Type B pancreatic cell (in vitro differentiated cells): ENCODE measurements around the gene PDE4B. TPM values are rescaled to one million over a fixed set of nuclear protein-coding genes. Genes with fewer than 3 reads are reported as not detected.
A peak's percentile ranks its signal among the peaks of the same experiment; 100 is the strongest.

Experiments
- DNase-seq: peaks from one replicate; pipeline ENCODE4 v3.0.0; 2021; ENCODE audit warnings: mixed read lengths; ENCODE audit not compliant: unreplicated experiment; ENCODE audit errors: extremely low spot score
- H3K27ac Mint-ChIP-seq: 2 replicates; pipeline ENCODE4 v1.8.0; 2021; ENCODE audit warnings: mild to moderate bottlenecking, mixed read lengths
- H3K27me3 Mint-ChIP-seq: 2 replicates; pipeline ENCODE4 v1.8.0; 2021; ENCODE audit warnings: mixed read lengths
- H3K36me3 Mint-ChIP-seq: 2 replicates; pipeline ENCODE4 v1.8.0; 2021; ENCODE audit warnings: mixed read lengths
- H3K4me1 Mint-ChIP-seq: one replicate; pipeline ENCODE4 v1.8.0; 2021; ENCODE audit warnings: mixed read lengths; ENCODE audit not compliant: unreplicated experiment
- H3K4me3 Mint-ChIP-seq: 2 replicates; pipeline ENCODE4 v1.8.0; 2021; ENCODE audit warnings: mild to moderate bottlenecking, mixed read lengths
- H3K9me3 Mint-ChIP-seq: 2 replicates; pipeline ENCODE4 v1.8.0; 2021; ENCODE audit warnings: mixed read lengths
- total RNA-seq: library from RNA; stranded (reverse); gene quantifications from 2 replicates; pipeline ENCODE4 v1.2.1, GENCODE V29; 2021; ENCODE audit warnings: low replicate concordance
- TF ChIP-seq, protein P1 (sequence below): fragments of 200-600 bp; sonication (generic); conservative IDR thresholded peaks from 2 replicates; pipeline ENCODE4 v1.5.0; 2021; ENCODE audit warnings: antibody characterized with exemption, mild to moderate bottlenecking

The PDE4B gene
- total RNA-seq, 1 donor from 2014 or later, result 4.7 TPM

DNA sequence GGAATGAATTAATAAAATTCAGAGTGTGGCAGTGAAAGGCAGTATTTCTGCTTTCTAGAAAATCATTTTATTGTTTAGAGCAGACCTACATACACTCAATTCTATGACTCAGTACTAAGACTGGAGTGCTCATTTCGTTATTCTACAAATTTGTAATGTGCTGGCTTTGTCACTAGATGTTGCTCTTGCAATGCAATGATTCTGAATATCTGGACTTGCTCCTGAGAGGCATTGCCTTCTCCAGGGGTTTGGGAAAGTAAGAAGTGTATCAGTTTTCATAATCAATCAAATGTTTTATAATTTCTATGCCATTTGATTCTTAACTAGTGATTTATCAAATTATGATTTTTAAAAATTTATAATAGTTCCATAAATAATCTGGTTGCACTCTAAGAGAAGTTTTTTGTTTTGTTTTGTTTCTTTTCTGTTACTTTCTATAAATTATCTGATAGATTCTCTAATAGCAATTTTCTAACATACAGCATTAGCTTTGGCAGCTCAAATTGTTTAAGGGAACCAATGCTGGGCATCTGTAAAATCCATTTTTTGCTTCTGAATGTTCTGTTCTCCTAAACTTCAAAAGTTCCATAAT is 460.7 kb downstream of the PDE4B start:
- Mint-ChIP-seq H3K27me3 (peaks cover 3% of the 10 kb centered on the region), H3K36me3 (no peaks in the 10 kb centered on the region), H3K4me1 (peaks cover 3% of the 10 kb centered on the region), H3K9me3 (no peaks in the 10 kb centered on the region), H3K4me3 (no peak overlapping the region), H3K27ac (no peak overlapping the region)
- no peak for DNase-seq
- TF ChIP-seq, protein P1, sequence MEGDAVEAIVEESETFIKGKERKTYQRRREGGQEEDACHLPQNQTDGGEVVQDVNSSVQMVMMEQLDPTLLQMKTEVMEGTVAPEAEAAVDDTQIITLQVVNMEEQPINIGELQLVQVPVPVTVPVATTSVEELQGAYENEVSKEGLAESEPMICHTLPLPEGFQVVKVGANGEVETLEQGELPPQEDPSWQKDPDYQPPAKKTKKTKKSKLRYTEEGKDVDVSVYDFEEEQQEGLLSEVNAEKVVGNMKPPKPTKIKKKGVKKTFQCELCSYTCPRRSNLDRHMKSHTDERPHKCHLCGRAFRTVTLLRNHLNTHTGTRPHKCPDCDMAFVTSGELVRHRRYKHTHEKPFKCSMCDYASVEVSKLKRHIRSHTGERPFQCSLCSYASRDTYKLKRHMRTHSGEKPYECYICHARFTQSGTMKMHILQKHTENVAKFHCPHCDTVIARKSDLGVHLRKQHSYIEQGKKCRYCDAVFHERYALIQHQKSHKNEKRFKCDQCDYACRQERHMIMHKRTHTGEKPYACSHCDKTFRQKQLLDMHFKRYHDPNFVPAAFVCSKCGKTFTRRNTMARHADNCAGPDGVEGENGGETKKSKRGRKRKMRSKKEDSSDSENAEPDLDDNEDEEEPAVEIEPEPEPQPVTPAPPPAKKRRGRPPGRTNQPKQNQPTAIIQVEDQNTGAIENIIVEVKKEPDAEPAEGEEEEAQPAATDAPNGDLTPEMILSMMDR, result peak; percentile 89

DNA sequence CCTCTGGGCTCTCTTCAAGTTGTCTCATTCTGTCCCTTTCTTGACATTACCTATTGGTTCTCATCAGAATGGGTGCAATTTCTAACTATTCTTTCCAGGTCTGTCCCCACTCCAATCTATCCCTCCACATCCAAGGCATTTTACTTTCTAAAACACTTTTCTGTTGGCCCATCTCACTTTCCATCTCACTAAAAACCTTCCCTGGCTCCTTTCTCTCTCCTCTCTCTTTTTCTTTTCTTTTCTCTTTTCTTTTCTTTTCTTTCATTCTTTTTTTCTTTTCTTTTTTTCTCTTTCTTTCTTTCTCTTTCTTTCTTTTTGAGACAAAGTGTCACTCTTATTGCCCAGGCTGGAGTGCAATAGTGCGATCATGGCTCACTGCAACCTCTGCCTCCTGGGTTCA is 462.1 kb downstream of the PDE4B start:
- Mint-ChIP-seq H3K27ac (no peak overlapping the region), H3K27me3 (peaks cover 3% of the 10 kb centered on the region), H3K36me3 (no peaks in the 10 kb centered on the region), H3K4me1 (peaks cover 6% of the 10 kb centered on the region), H3K4me3 (no peak overlapping the region), H3K9me3 (no peaks in the 10 kb centered on the region)
- TF ChIP-seq, protein P1, result no peak
- no peak for DNase-seq

DNA sequence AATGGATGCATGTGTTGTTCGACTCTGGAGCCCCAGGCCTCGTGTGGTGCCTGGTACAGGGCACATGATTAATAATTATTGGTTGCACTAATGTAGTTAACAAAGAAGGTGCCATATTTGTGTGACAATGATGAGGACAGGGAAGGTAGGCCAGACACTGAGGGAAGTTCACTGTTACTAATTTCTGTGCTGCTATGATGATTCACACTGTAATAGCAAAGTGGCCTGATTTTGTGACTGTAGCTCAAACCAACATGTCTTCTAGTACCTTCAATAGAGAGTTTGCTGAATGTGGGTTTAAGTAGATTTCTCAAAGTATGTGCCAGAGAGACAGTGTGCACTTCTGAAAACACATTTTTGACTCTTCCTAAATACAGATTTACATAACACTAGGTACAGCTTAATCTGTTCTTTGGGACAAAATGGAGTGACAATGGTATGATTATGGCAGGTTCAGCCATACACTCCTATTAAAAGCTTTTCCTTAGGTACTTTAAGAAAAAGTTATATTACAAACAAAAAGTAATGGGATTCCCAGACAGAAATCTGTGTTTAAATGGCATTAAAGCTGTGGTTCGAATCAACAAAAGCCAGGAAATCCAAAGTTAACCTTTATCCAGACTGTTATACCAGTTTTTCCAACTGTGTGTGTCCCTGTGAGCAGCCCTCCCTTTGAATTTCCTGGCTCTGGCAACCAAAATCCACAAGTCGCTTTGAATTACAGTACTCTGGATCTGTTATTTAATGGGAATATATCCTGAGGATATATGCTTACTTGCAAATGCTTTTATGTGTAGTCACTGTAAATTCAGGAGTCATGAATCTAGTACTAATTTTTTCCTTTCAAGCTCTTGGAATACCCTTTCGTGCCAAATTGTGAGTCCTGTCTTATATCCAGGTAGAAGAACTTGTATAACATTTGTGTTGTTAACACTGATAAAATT is 464.2 kb downstream of the PDE4B start:
- no peaks in the 10 kb centered on the region for H3K9me3 Mint-ChIP-seq
- H3K36me3 Mint-ChIP-seq, result no peaks in the 10 kb centered on the region
- DNase-seq, result no peak
- no peak overlapping the region for H3K4me3 Mint-ChIP-seq
- H3K27ac Mint-ChIP-seq, result no peak overlapping the region
- H3K27me3 Mint-ChIP-seq, result peaks cover 3% of the 10 kb centered on the region
- TF ChIP-seq, protein P1, result no peak
- H3K4me1 Mint-ChIP-seq, result peaks cover 6% of the 10 kb centered on the region

DNA sequence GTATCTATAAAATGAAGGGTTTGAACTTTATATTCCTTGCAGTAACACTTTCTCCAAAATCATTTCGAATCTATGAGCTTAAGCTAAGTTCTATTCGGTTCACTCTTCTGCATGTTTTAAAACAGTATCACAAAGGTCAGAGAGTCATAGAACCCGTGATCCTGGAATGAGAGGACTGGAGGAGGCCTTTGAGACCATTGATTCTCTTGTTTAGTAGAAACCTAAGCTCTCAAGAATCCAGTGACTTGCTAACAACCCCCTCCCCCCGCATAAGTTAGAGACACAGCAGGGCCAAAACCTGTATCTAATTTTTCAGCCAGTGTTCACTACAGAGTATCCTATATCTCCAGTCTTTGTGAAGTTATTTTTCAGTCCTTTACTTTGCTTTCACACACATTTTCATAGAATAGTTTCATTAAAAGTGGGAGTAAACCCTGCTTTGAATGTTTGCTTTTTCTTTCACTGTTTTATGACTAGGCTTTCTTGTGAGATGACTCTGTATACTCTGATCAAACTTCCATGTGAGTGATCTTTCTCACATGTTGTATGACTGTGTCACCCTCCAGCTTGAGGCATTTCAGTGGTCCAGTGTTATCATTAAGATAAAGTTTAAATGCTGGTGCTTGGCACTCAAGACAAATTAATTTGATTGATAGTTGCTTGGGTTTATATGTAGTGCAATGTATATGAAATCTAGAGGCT is 465.9 kb downstream of the PDE4B start:
- Mint-ChIP-seq H3K9me3 (no peaks in the 10 kb centered on the region), H3K4me3 (no peak overlapping the region), H3K36me3 (no peaks in the 10 kb centered on the region), H3K27me3 (peaks cover 3% of the 10 kb centered on the region), H3K4me1 (peaks cover 6% of the 10 kb centered on the region), H3K27ac (no peak overlapping the region)
- DNase-seq, result no peak
- TF ChIP-seq, protein P1, result no peak

DNA sequence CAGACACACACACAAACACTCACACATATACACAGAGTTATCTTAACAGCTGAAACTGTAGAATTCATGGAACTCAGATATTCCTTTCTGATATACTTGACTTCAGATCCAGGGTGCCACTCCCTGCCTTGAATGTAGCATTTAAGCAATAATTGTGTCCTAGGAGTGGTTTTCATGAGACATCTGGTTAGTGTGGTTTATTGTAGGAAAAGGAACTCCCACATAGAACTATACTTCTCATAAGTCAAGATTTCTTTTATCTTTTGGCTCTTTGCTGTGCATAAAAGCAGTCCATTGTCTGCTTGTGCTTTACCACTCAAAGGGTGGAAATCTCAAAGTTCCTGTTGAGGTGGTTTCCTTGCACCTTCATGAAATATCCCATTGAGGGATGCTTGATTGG is 468.7 kb downstream of the PDE4B start:
- no peak for DNase-seq
- Mint-ChIP-seq H3K27me3 (no peaks in the 10 kb centered on the region), H3K36me3 (no peaks in the 10 kb centered on the region), H3K27ac (no peak overlapping the region), H3K9me3 (no peaks in the 10 kb centered on the region), H3K4me3 (no peak overlapping the region), H3K4me1 (peaks cover 6% of the 10 kb centered on the region)
- TF ChIP-seq, protein P1, result no peak
